ENCODE measurements around the gene NUDT2. TPM values are rescaled to one million over a fixed set of nuclear protein-coding genes. Genes with fewer than 3 reads are reported as not detected.

The NUDT2 gene
- total RNA-seq (10 to 100 TPM; 14.8 to 41.4 (median 24.8) TPM), polyA plus RNA-seq (10 to 100 TPM; 59.3 to 61.4 TPM)
- long read RNA-seq, donor 1, transcript NUDT2-201 (4 exons, 960 nt), result major isoform, 5 of 32 reads
- long read RNA-seq, donor 1, partial matches to known transcripts, result 24 of 32 reads
- long read RNA-seq, donor 1, other reads (novel, unspliced or antisense), result 2 of 32 reads
- long read RNA-seq, donor 2, transcript NUDT2-201 (4 exons, 960 nt), result major isoform, 9 of 17 reads
- long read RNA-seq, donor 2, partial matches to known transcripts, result 7 of 17 reads
- long read RNA-seq, donor 2, other reads (novel, unspliced or antisense), result 0 of 17 reads
- long read RNA-seq, donor 3, transcript NUDT2-201 (4 exons, 960 nt), result major isoform, 6 of 18 reads
- long read RNA-seq, donor 3, partial matches to known transcripts, result 11 of 18 reads
- long read RNA-seq, donor 3, other reads (novel, unspliced or antisense), result 1 of 18 reads

GRCh38 chr9:34328987-34329832 lies at the start of gene NUDT2, which contains the start of gene KIF24:
NUDT2 (plus strand) TSS chr9:34329569; CDS start chr9:34339040, 9,471 bp downstream.
KIF24 (minus strand) TSS chr9:34329268; CDS start chr9:34311346, 17,922 bp downstream.
- H3K27ac ChIP-seq, result peak within 1 kb of the TSS; percentile 76 to 85
- no peaks in the 10 kb centered on the region for H3K4me1 ChIP-seq (ENCODE audit: insufficient read depth)
- H3K36me3 ChIP-seq, result no peaks in the 10 kb centered on the region
- no peaks in the 10 kb centered on the region for H3K27me3 ChIP-seq
- H3K9me3 ChIP-seq, result no peaks in the 10 kb centered on the region
- 0% methylated on average over 63 to 64 of the region's 64 CpGs for WGBS, 3 donors
- no peak for TF ChIP-seq CTCF (IDR thresholded peaks at IDR 0.05)
- TF ChIP-seq POLR2A (IDR thresholded peaks at IDR 0.05), result peak; percentile 62
- TF ChIP-seq EP300 (IDR thresholded peaks at IDR 0.05), result no peak
- intact Hi-C loops (cut with DNase I), result loop anchor here in 1 of 4 donors (5.0 kb wide), 1 partner anchor 277 kb away; no protein-coding TSS in a partner anchor
- DNase-seq, result peak; percentile 94 to 98 (median 95)
- peak within 1 kb of the TSS; percentile 68 for H3K4me3 ChIP-seq

- no peak overlapping the region for H3K4me3 ChIP-seq
These were observed 47.3 kb upstream of the NUDT2 start for GRCh38 chr9:34282096-34282495.

DNA sequence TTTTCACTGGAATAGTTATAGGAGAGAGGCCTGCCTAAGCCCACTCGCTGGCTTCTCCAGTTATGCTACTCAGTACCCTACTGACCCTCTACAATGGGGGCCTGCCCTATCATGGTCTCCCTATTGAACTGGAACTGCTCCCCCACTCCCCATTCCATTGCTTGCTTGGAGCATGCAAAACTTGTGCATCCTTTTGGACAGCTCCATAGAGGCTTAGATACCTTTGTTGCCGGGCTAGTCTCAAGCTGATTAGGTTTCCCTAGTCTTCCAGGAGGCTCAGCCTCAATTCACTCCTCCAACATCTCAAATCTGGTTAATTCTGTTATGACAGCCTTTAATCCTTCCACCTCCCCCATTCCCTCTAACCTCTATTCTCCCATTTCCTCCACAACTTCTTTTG lies 40.2 kb upstream of the NUDT2 start:
- no peaks in the 10 kb centered on the region for H3K4me1 ChIP-seq (ENCODE audit: insufficient read depth)
- no peaks in the 10 kb centered on the region for H3K36me3 ChIP-seq
- H3K27me3 ChIP-seq, result no peaks in the 10 kb centered on the region
- DNase-seq, result no peak
- H3K27ac ChIP-seq, result no peak overlapping the region
- TF ChIP-seq CTCF (IDR thresholded peaks at IDR 0.05), result no peak
- no peak for TF ChIP-seq EP300 (IDR thresholded peaks at IDR 0.05)
- TF ChIP-seq POLR2A (IDR thresholded peaks at IDR 0.05), result no peak
- H3K4me3 ChIP-seq, result no peak overlapping the region
- intact Hi-C loops (cut with DNase I), result no loop called here
- H3K9me3 ChIP-seq, result no peaks in the 10 kb centered on the region
- 76 to 82% (median 77%) methylated on average over 2 of the region's 2 CpGs for WGBS, 3 donors

More at GRCh38 chr9:34282096-34282495, 47.3 kb upstream of the NUDT2 start:
- no peaks in the 10 kb centered on the region for H3K27me3 ChIP-seq
- no peaks in the 10 kb centered on the region for H3K36me3 ChIP-seq
- intact Hi-C loops (cut with DNase I), result no loop called here
- H3K9me3 ChIP-seq, result no peaks in the 10 kb centered on the region
- no peak for TF ChIP-seq POLR2A (IDR thresholded peaks at IDR 0.05)
- TF ChIP-seq CTCF (IDR thresholded peaks at IDR 0.05), result no peak
- no peak for TF ChIP-seq EP300 (IDR thresholded peaks at IDR 0.05)
- H3K4me1 ChIP-seq (ENCODE audit: insufficient read depth), result no peaks in the 10 kb centered on the region
- DNase-seq, result no peak
- no peak overlapping the region for H3K27ac ChIP-seq
- 61 to 79% (median 78%) methylated on average over 1 of the region's 1 CpG for WGBS, 3 donors

DNA sequence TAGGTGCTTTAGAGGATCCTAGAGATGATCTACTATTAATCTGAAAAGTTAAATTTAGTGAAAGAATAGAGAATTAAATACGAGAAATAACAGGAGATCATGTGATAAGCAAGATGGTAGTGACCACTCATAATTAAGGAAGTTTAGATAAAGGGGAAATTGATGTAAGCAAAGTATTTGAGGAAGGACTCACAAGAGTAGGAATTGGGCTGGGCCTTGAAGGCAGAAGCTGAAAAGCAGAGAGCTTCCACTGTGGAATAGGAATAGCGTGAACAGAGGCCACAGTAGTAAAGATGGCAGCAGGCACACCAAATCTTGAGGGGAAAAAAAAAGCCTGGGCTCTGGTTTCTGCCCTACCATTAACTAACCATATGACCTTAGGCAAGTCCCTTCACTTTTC lies 38.3 kb upstream of the NUDT2 start:
- H3K9me3 ChIP-seq, result no peaks in the 10 kb centered on the region
- H3K4me1 ChIP-seq (ENCODE audit: insufficient read depth), result no peaks in the 10 kb centered on the region
- H3K27ac ChIP-seq, result no peak overlapping the region
- no peak for DNase-seq
- intact Hi-C loops (cut with DNase I), result no loop called here
- TF ChIP-seq CTCF (IDR thresholded peaks at IDR 0.05) (no peak), EP300 (IDR thresholded peaks at IDR 0.05) (no peak), POLR2A (IDR thresholded peaks at IDR 0.05) (no peak)
- H3K36me3 ChIP-seq, result no peaks in the 10 kb centered on the region
- 90 to 94% (median 91%) methylated on average over 2 of the region's 2 CpGs for WGBS, 3 donors
- no peak overlapping the region for H3K4me3 ChIP-seq
- no peaks in the 10 kb centered on the region for H3K27me3 ChIP-seq

Data from ovary (tissue), 10 donors.